Measurements from ENCODE around the gene ZNF22.

The ZNF22 gene

DNA sequence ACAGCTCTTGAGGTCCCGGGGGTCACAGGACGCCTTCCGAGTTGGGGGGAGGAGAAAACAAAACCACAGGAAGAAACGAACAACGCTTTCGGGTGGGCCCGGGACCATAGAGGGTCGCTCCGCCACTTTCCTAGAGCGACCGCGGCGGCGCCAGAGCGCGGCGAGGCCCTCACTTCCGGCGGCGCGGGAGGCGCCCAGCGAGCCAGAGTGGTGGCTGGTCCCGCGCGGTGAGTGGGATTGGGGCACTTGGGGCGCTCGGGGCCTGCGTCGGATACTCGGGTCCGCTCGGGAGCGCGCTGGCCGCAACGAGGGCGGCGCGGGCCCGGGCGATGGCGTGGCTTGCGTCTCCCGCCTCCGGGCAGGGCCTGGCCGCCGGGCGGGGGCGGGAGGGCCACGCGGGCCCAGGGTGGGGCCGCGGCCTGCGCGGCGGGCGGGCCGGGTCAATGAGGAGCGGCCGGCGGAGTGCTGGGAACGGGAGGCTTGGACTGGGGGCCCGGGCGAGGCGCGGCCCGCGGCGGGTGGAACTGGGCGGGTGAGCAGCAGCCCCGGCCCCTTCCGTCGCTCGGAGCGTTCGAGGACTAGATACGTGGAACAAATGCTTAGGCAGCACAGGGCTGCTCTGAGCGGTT is at the start of gene ZNF22:
Gene ZNF22, plus strand, starts transcription at position 172 of the 629 bp plus-strand sequence. CDS start 2,446 bp downstream, outside the sequence.
- no peak for DNase-seq (ENCODE audit: extremely low read depth, low read depth)
- TF ChIP-seq CTCF (IDR thresholded peaks at IDR 0.05; ENCODE audit: low read depth, low read length), result no peak; the same call in 1 of the 2 replicates

GRCh38 chr10:44951576-44952226 is 49.0 kb upstream of the ZNF22 start:
- no peak for TF ChIP-seq CTCF (IDR thresholded peaks at IDR 0.05; ENCODE audit: low read depth, low read length)
- no peak for DNase-seq (ENCODE audit: extremely low read depth, low read depth)

DNA sequence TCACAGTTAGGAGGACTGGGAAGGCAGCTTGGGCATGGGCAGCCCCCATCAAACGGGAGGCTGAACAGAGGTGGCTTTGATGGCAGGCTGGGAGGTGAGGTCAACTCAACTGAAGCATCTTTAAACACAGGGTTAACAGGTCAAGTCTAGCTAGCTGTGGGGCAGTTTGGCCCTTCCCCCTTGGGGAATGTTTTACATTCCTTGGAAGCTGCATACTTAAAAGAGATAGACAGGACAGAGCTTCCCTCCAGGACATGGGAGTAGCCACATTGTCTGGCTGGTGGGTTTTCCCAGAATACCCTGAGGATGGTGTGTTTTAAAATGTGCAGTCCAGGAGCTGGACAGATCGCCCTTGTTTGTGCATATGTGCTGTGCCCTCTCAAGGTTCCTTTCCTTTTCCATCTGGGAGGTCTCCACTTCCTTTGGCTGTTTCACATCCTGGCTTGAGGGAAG is 47.9 kb upstream of the ZNF22 start:
- DNase-seq (ENCODE audit: extremely low read depth, low read depth), result no peak
- no peak for TF ChIP-seq CTCF (IDR thresholded peaks at IDR 0.05; ENCODE audit: low read depth, low read length)

DNA sequence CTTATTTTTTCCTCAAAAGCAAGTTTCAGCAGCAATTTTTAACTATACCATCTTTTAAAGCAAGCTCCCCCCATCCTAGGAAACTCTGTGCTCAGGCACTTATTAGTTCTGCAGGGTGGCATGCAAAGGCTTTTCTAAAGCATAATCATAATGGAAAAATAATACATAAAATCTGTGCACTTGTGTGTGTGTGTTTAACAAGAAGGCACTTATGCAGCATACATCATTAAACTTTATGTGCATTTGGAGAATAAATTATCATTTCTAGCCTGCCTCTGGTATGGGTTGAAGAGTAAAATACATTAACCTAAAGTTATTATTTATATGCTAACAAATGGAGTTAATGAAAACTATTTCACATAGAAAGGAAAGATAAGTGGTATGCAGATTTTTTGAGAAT is 46.7 kb upstream of the ZNF22 start:
- DNase-seq (ENCODE audit: extremely low read depth, low read depth), result no peak
- no peak for TF ChIP-seq CTCF (IDR thresholded peaks at IDR 0.05; ENCODE audit: low read depth, low read length)

DNA sequence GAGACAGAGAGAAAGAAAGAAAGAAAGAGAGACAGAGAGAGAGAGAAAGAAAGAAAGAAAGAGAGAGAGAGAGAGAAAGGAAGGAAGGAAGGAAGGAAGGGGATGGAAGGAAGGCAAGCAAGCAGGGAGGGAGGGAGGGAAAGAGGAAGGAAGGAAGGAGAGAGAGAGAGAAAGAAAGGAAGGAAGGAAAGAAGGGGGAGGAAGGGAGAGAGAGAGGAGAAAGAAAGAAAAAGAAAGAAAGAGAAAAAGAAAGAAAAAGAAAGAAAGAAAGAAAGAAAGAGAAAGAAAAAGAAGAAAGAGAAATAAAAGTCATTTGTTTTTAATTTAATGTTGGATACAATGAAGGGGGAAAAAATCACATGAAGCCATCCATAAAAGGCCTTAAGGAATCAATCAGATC is 45.8 kb upstream of the ZNF22 start:
- no peak for TF ChIP-seq CTCF (IDR thresholded peaks at IDR 0.05; ENCODE audit: low read depth, low read length)
- no peak for DNase-seq (ENCODE audit: extremely low read depth, low read depth)

GRCh38 chr10:44955413-44956070 is 45.2 kb upstream of the ZNF22 start:
- TF ChIP-seq CTCF (IDR thresholded peaks at IDR 0.05; ENCODE audit: low read depth, low read length), result no peak
- no peak for DNase-seq (ENCODE audit: extremely low read depth, low read depth)

GRCh38 chr10:44956226-44956625 is 44.5 kb upstream of the ZNF22 start:
- DNase-seq (ENCODE audit: extremely low read depth, low read depth), result no peak
- no peak for TF ChIP-seq CTCF (IDR thresholded peaks at IDR 0.05; ENCODE audit: low read depth, low read length)
